PC-9 (cell line): ENCODE data around the gene ERCC6L2. TPM values are rescaled to one million over a fixed set of nuclear protein-coding genes. Genes with fewer than 3 reads are reported as not detected.

Source experiments
- BruUV-seq: library from RNA; stranded (reverse); fragments of 400-500 nt; replicated peaks from 2 replicates; lab custom pipeline; 2021; lab: Mats Ljungman, UMichigan
- CTCF ChIA-PET: fragments of 300-600 bp; sonication (Branson Sonifier 250); formaldehyde crosslinking; loops from one replicate; lab custom pipeline; 2022; ENCODE audit warnings: antibody characterized with exemption; lab: Charles Lee
- POLR2A ChIA-PET: fragments of 300-600 bp; sonication (Branson Sonifier 250); formaldehyde crosslinking; loops from one replicate; lab custom pipeline; 2022; ENCODE audit warnings: antibody characterized with exemption; ENCODE audit not compliant: unreplicated experiment; lab: Charles Lee
- DNase-seq, 2 experiments: peaks; one replicate each; pipeline versions ENCODE4 v3.0.0 to v3.0.0-alpha.2; 2015 to 2022; ENCODE audit warnings: mixed read lengths in 1 of 2
- H2AFZ ChIP-seq: fragments of 200-600 bp; sonication (generic); 2 replicates; pipeline ENCODE4 v1.8.1; 2017; ENCODE audit warnings: antibody characterized with exemption
- H3F3A ChIP-seq: fragments of 200-600 bp; sonication (generic); 2 replicates; pipeline ENCODE4 v1.8.1; 2017; ENCODE audit warnings: antibody characterized with exemption, mild to moderate bottlenecking, low read depth; ENCODE audit not compliant: insufficient read depth
- H3K27ac ChIP-seq: fragments of 200-600 bp; sonication (generic); 2 replicates; pipeline ENCODE4 v1.6.1; 2016; ENCODE audit warnings: mixed run types
- H3K27me3 ChIP-seq: fragments of 200-600 bp; sonication (generic); 2 replicates; pipeline ENCODE4 v1.6.1; 2016; ENCODE audit warnings: low read depth, mixed run types; ENCODE audit not compliant: insufficient read depth
- H3K36me3 ChIP-seq: fragments of 200-600 bp; sonication (generic); 2 replicates; pipeline ENCODE4 v1.6.1; 2016; ENCODE audit warnings: low read depth, mixed run types
- H3K4me1 ChIP-seq: fragments of 200-600 bp; sonication (generic); replicated peaks from 2 replicates; pipeline ENCODE4 v1.6.1; 2016; ENCODE audit warnings: mixed run types; ENCODE audit not compliant: insufficient read depth
- H3K4me2 ChIP-seq: fragments of 200-600 bp; sonication (generic); 2 replicates; pipeline ENCODE4 v1.6.1; 2017; ENCODE audit warnings: mixed run types
- H3K4me3 ChIP-seq: fragments of 200-600 bp; sonication (generic); 2 replicates; pipeline ENCODE4 v1.6.1; 2016; ENCODE audit warnings: mixed run types
- H3K79me2 ChIP-seq: fragments of 200-600 bp; sonication (generic); 2 replicates; pipeline ENCODE4 v1.6.1; 2017; ENCODE audit warnings: low read depth, mixed run types
- H3K9me2 ChIP-seq: fragments of 200-600 bp; sonication (generic); 2 replicates; pipeline ENCODE4 v1.8.1; 2017; ENCODE audit warnings: mild to moderate bottlenecking; ENCODE audit not compliant: insufficient read depth
- H3K9me3 ChIP-seq: fragments of 200-600 bp; sonication (generic); 2 replicates; pipeline ENCODE4 v1.8.1; 2016; ENCODE audit warnings: low read depth; ENCODE audit not compliant: insufficient read depth
- H4K20me1 ChIP-seq: fragments of 200-600 bp; sonication (generic); 2 replicates; pipeline ENCODE4 v1.8.1; 2017; ENCODE audit not compliant: insufficient read depth
- CTCF ChIP-seq: fragments of 200-600 bp; sonication (generic); conservative IDR thresholded peaks from 2 replicates; pipeline ENCODE4 v1.6.1; 2017; ENCODE audit warnings: mixed run types, antibody characterized with exemption, mild to moderate bottlenecking, moderate library complexity
- EZH2 ChIP-seq: fragments of 200-600 bp; sonication (generic); IDR thresholded peaks from 2 replicates; pipeline ENCODE4 v1.8.0; 2017; ENCODE audit warnings: antibody characterized with exemption, low read depth
- intact Hi-C: fragments of 100-400 bp; cut with micrococcal nuclease; formaldehyde crosslinking; loops from one replicate; pipeline ENCODE4 v1.10.0; 2022; ENCODE audit not compliant: unreplicated experiment
- total RNA-seq: library from RNA; stranded (reverse); gene quantifications from 2 replicates; pipeline ENCODE4 v1.2.3, GENCODE V29; 2021

Gene ERCC6L2
- total RNA-seq, 1 experiment from 2014 or later: 41.4 TPM

- peaks cover 13% of the 10 kb centered on the region for H3K9me3 ChIP-seq
- no peaks in the 10 kb centered on the region; the same call in 1 of the 2 replicates for H4K20me1 ChIP-seq
- no peaks in the 10 kb centered on the region for H3K79me2 ChIP-seq
- no peaks in the 10 kb centered on the region for H3K4me1 ChIP-seq
- H3K4me3 ChIP-seq: no peak overlapping the region
- no peaks in the 10 kb centered on the region for H3K27me3 ChIP-seq
- CTCF ChIA-PET: no interaction called here
- TF ChIP-seq EZH2 (no peak), CTCF (no peak)
- no TSS peak for BruUV-seq
- intact Hi-C loops: no loop called here
- DNase-seq: no peak
- H3K27ac ChIP-seq: no peak overlapping the region
- no peaks in the 10 kb centered on the region for H3K9me2 ChIP-seq
- no peaks in the 10 kb centered on the region; the same call in 1 of the 2 replicates for H3K36me3 ChIP-seq
- H2AFZ ChIP-seq: no peak overlapping the region
- POLR2A ChIA-PET: no interaction called here
- H3K4me2 ChIP-seq: no peak overlapping the region
- peaks cover 2% of the 10 kb centered on the region; the same call in 1 of the 2 replicates for H3F3A ChIP-seq
These were observed 10.5 kb upstream of the ERCC6L2 start for GRCh38 chr9:95864852-95865580.

DNA sequence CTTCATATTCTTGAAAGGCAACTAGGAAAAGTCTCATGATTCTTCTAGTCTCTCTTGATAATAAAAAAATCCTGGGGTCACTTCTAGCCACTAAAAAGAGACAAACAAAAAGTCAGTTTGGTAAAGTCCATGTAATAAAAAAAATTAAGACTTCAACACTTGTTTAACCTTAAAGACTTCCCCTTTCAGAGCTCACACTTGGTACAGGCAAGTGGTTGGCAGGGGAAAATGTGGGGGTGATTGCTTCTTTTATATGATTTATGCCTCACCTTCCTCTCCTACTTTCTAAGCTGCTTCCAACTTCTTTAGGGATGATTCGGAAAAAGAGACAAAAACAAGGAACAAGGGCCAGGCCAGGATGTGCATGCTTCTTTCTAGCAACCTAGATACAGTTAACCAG lies 5.1 kb upstream of the ERCC6L2 start:
- H3K9me2 ChIP-seq: no peaks in the 10 kb centered on the region
- H2AFZ ChIP-seq: no peak overlapping the region
- H3K4me2 ChIP-seq: no peak overlapping the region
- BruUV-seq: no TSS peak
- H3K27ac ChIP-seq: no peak overlapping the region
- H3K27me3 ChIP-seq: no peaks in the 10 kb centered on the region
- POLR2A ChIA-PET: no interaction called here
- H3K4me3 ChIP-seq: no peak overlapping the region
- no peak for TF ChIP-seq EZH2
- TF ChIP-seq CTCF: no peak
- H3K36me3 ChIP-seq: 0 out of 2 replicates have a peak, but pooled peaks cover 4% of the 10 kb centered on the region
- no peaks in the 10 kb centered on the region for H3K9me3 ChIP-seq
- intact Hi-C loops: no loop called here
- H3K4me1 ChIP-seq: peaks cover 11% of the 10 kb centered on the region
- no peak for DNase-seq
- peaks cover 20% of the 10 kb centered on the region for H3K79me2 ChIP-seq
- no peaks in the 10 kb centered on the region; the same call in 1 of the 2 replicates for H4K20me1 ChIP-seq
- CTCF ChIA-PET: no interaction called here
- 0 out of 2 replicates have a peak, but pooled peaks cover 5% of the 10 kb centered on the region for H3F3A ChIP-seq

DNA sequence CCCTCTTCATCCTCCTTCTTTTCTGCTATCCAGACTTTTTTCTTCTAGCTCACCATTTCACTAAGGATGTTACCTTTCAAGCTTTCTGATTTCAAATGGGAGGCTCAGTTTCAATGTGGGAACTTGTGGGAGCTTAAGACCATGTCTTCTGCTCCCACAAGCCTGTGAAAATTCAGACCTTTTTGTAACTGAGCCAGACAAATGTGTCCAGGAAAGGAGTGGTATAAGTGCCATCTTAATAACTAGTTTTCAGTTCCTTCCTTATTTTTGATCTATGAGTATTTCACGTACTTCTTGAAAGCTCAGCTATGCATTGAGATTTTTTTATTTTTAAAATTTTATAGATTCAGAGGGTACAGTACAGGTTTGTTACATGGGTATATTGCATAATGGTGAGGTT lies 4.6 kb upstream of the ERCC6L2 start:
- POLR2A ChIA-PET: no interaction called here
- no peaks in the 10 kb centered on the region for H3K9me2 ChIP-seq
- 0 out of 2 replicates have a peak, but pooled peaks cover 4% of the 10 kb centered on the region for H3K36me3 ChIP-seq
- CTCF ChIA-PET: no interaction called here
- H3K4me2 ChIP-seq: no peak overlapping the region
- no peak overlapping the region for H3K27ac ChIP-seq
- H3F3A ChIP-seq: 0 out of 2 replicates have a peak, but pooled peaks cover 5% of the 10 kb centered on the region
- H3K4me1 ChIP-seq: peaks cover 11% of the 10 kb centered on the region
- intact Hi-C loops: no loop called here
- DNase-seq: no peak
- no peaks in the 10 kb centered on the region; the same call in 1 of the 2 replicates for H4K20me1 ChIP-seq
- no peaks in the 10 kb centered on the region for H3K27me3 ChIP-seq
- no peaks in the 10 kb centered on the region for H3K9me3 ChIP-seq
- no TSS peak for BruUV-seq
- TF ChIP-seq CTCF (no peak), EZH2 (no peak)
- no peak overlapping the region for H2AFZ ChIP-seq
- no peak overlapping the region for H3K4me3 ChIP-seq
- H3K79me2 ChIP-seq: peaks cover 20% of the 10 kb centered on the region
